Activated CD4-positive, CD25-positive, alpha-beta regulatory T cell treated with anti-CD3 and anti-CD28 coated beads, Interleukin-2, amount 50 U/mL, for 16 hours (primary cell): Measurements from ENCODE around the gene CRYBG2.
"Not testable (repeated sequence)": the region's sequence is repeated elsewhere in the genome, so short reads cannot be mapped to it uniquely, and the experiment has no call there.

Experiments used
- DNase-seq: peaks from one replicate; pipeline ENCODE4 v3.0.0-alpha.2; 2020; ENCODE audit warnings: low read depth, low spot score

CRYBG2 gene

GRCh38 chr1:26350701-26351589 is 3.0 kb downstream of the CRYBG2 start:
- no peak for DNase-seq

DNA sequence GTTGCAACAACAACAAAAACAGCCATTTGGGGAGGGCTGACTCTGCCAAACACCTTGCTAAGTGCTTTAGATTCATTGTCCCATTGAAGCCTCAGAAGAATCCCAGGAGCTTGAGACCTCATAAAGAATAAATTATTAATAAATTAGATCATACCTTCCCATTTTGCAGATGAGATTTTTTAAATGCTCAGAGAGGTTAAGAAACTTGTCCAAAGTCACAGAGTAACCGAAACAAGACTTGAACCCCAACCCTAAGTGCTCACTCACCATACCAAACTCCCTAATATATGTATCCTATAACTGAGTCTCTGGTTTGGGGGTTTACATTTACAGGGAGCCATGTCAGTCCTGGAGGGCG is 3.6 kb downstream of the CRYBG2 start:
- no peak for DNase-seq

DNA sequence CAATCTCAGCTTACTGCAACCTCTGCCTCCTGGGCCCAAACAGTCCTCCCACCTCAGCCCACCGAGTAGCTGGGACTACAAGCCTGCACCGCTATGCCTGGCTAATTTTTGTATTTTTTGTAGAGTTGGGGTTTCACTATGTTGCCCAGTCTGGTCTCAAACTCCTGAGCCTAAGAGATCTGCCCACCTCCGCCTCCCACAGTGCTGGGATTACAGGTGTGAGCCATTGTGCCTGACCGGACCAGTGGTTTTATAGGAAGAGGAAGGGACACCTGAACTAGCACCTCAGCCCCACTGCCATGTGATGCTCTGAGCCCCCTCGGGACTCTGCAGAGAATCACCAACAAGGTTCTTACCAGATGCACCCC is 4.1 kb downstream of the CRYBG2 start:
- no peak for DNase-seq

GRCh38 chr1:26349188-26349876 is 4.6 kb downstream of the CRYBG2 start:
- DNase-seq, result no peak

DNA sequence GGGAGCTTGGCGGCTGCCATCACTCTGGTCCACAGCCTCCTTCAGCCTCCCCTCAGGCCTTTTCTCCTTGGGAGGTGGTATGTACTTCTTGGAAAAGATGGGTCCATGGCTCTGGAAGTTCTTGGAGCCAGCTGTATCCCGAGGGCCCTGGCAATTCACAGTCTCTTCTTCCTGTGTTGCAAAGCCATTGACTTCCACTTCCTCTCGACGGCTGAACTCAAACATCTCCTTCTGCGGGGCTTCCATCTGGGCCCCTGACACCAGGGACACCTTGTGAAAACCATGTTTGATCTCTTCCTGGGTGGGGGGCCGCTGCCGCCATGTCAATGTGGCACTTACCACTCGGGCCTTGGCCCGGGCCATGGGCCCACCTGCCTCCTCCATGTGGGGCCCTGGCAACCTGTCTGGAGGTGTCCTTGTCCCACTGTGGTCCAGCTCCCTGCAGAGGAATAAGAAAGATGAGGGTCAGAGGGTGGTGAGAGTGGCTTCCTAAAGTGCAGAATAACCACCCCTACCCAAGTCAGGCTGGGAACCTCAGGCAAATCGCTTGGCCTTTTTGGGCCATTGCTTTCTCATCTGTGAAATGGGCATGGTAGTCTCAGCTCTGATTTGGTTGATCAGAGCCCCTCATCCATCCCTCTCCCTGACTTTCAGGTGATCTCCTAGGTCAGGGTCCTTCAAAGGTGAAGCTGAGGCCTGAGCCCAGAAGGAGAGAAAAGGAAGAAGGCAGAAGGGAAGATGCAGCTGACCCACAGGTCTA is 7.5 kb downstream of the CRYBG2 start:
- no peak for DNase-seq

DNA sequence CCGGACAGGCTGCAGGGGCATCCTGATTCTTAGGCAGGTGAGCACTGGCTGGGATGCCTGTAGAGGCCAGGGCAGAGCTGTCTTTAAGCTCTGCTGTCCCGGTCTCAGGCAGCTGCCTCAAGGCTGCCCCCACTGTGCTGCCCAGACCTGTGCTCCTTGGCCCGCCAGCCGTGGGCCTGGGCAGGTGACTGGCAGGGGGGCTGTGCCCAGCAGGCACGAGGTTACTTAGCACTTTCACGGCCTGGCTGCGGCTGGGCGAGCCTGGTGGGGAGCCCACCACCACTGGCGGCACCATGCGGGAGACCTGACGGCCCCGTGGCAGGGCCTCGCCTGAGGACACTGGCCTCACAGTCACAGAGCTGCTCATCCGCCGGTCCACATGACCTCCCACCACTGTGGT is 8.2 kb downstream of the CRYBG2 start:
- DNase-seq, result no peak

DNA sequence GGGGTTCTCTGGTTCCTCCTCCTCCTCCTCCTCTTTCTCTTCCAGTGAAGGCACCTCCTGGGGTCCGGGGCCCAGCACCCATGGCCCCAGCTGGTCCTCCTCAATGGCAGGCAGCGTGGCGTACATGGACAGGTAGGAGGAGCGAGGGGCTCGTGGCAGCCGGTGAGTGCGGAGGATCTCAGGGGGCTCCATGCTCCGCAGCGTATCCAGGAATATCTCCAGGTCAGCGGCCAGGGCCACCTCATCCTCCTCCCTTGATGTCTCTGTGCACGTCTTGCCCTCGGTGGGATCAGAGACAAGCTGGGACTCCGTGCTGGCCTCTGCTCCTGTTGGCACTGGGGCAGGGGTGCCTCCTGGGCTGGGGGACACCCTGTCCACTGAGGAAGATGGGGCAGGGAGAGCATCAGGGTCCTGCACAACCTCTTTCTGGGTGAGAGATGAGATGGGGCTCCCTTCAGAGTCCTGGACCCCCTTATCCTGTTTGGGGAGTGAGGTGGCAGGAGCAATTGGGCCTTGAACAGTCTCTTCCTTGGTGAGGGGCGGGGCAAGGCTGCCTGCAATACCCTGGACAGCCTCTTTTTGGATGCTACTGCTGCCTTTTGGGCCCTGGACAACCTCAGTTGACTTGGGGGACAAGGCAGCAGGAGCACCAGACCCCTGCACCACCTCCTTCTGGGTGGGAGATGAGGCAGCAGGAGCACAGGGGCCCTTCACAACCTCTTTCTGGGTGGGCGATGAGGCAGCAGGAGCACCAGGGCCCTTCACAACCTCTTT is 9.6 kb downstream of the CRYBG2 start:
- DNase-seq, result no peak

DNA sequence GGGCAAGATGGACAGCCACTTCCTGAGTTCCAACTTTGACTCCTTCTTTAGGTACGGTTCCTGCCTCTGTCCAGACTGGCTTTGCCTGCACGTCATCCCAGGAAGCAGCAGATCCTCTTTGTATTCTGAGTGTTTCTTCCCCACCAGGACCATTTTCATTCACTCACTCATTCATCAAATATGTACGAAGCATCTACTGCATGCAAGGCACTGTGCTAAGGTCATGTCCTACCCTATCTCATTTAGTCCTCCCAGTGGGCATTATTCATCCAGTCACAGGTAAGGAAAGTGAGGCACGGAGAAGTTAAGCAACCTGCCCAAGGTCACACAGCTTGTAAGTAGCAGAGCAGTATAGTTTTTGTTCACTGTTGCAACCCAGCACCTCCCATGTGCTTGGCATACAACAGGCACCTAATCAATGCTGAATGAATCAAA is 13.9 kb downstream of the CRYBG2 start:
- no peak for DNase-seq

- no peak for DNase-seq
Observed at GRCh38 chr1:26338670-26339069, 15.3 kb downstream of the CRYBG2 start.

GRCh38 chr1:26337625-26338024 is 16.3 kb downstream of the CRYBG2 start:
- no peak for DNase-seq

DNA sequence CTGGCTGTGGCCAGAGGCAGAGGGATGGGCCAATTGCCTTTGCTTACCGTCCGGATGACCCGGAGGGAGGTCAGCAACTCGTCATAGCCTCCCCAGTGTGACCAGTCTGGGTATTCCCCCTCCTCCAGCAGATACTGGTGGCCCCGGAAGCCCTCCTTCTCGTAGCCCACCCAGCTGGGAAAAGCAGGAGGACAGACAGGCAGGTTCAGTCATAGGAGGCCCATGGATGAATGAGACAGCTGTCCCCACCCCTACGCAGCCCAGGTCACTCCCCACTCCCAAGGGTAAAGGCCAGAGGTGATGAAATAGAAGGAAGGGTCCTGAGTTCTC is 16.8 kb downstream of the CRYBG2 start:
- no peak for DNase-seq

DNA sequence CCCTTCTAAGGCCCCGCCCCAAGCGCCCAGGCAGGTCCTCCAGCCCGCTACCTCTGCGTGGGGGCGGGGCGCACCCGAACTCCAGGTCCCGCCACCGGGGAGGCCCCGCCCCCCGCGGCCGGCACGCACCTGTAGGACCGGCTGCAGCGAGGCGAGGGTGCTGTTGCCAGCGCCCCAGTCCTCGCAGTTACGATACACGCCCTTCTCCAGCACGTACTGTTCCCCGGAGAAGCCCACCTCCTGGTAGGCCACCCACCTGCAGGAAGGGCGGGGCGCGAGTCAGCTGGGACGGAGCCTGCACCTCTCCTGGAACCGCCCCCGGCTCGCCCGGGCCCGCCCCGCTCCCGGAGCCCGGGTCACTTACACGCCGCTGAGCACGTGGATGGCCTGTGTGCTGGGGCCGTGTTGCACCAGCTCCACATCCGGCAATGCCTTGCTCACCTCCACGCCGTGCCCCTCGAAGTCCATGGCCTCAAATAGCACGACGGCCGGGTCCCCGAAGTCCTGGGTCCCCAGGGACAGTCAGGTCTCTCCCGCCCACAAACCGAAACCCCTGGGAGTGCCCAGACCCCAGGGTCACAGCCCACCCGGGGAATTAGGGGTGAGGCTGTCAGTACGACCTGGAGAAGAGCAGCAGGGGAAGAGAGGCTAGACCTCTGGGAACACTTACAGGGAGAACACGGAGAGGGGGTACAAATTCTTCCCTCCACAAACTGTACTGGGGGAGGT is 17.3 kb downstream of the CRYBG2 start:
- DNase-seq, result peak; percentile 65

DNA sequence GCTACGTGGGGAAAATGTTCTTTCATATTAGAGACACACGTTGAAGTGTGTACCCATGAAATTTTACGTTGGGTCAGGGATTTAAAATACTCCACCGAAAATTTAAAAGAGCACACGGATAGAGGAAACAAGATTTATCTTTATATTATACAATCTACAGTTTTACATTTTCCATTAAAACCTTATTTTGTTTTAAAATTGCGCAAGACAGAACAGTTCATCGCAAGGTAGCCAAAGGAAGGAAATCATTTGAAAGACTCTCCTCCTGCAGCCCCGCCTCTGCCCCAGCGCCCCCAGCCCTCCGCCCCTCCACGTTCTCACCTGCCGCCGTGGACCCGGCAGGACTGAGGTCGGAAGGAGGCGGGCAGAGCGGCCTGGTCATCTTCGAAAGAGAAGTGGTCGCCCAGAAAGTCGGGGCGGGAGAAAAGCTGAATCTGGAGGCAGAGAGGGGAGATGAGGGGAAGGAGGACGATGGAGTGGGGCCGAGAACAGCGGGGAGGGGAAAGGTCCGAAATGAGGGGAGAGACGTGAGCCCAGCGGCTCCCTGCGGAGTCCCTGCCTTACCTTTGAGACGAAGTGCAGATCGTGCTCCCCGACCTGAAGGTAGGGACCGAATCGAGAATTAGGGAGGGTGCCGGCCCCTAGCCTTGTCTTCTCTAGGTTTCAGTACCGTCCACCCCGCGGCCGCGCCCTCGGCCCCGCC is 18.0 kb downstream of the CRYBG2 start:
- DNase-seq, result no peak

DNA sequence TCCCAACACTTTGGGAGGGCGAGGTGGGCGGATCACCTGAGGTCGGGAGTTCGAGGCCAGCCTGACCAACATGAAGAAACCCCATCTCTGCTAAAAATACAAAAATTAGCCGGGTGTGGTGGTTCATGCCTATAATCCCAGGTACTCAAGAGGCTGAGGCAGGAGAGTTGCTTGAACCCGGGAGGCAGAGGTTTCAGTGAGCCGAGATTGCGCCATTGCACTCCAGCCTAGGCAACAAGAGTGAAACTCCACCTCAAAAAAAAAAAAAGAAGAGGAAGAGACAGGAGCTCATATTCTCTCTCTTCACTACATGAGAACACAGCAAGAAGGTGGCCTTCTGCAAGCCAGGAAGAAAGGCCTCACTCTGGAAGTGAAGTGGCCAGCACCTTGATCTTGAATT is 20.6 kb downstream of the CRYBG2 start:
- not testable (repeated sequence) for DNase-seq

DNA sequence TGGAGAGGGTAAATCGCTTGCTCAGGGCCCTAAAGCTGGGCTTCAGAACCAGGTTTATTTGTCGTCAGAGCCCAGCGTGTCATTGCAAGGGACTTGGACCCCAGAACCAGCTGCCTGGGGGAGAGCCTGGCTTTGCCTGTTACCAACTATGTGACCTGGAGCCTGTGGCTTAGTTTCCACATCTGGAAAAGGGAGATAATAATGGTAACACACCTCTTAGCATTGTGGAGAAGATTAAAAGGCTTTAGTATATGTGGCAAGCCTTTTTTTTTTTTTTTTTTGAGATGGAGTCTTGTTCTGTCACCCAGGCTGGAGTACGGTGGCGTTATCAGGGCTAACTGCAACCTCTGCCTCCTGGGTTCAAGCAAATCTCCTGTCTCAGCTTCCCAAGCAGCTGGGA is 23.7 kb downstream of the CRYBG2 start:
- no peak for DNase-seq

- DNase-seq, result not testable (repeated sequence)
Observed at GRCh38 chr1:26329380-26329779, 24.6 kb downstream of the CRYBG2 start.

GRCh38 chr1:26328597-26328996 is 25.3 kb downstream of the CRYBG2 start:
- DNase-seq, result no peak

DNA sequence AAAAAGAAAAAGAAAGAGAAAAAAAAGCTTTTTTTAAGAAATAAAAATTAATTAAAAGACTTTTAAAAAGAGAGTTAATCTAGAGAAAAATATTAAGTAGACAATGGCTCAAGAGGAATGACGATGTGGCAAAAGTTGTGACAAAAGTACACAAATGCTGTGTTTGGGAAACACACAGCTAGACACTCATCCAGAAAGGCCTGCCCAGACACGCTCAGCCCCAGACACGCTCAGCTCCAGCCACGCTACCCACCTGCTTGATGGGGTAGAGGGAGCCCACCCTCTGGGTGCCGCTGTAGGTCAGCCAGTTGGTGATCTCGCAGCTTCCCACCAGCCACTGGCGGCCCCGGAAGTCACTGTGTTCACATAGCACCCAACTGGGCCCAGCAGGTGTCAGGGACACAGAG is 26.0 kb downstream of the CRYBG2 start:
- DNase-seq, result no peak

DNA sequence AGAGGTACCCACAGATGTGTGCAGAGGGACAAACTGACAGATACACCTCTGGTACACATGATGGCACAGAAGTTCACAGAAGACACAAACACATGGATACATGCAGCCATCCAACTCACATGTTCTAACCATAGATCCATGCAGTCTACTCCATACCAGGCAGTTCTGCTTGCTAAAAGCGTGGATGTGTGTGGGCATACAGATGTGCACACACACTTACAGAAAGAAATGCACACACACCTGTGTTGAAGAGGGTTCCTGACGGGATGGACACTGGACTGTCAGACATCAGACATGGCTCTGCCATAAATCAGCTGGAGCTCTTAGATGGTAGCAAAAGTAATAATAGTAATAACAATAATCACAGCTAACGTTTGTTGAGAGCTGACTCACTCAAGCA is 29.4 kb downstream of the CRYBG2 start:
- no peak for DNase-seq

DNA sequence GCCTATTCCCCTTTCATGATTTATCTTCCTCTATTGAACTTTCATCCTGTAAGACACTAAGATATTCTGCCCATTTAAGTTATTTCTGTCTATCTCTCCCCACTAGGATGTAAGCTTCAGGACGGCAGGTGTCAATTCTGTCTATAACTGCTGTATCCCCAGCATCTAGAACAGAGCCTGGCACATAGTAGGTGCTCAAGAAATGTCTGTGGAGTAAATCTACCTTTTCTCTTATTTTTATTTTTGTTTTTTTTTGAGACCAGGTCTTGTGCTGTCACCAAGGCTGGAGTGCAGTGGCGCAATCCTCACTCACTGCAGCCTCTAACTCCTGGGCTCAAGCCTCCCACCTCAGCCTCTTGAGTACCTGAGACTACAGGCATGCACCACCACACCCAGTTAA is 30.5 kb downstream of the CRYBG2 start:
- DNase-seq, result no peak

- DNase-seq, result no peak
Observed at GRCh38 chr1:26322042-26322331, 31.9 kb downstream of the CRYBG2 start.
